NK-92 (cell line): Measurements from ENCODE around the gene RNF149.
"Not testable (repeated sequence)": the region's sequence is repeated elsewhere in the genome, so short reads cannot be mapped to it uniquely, and the experiment has no call there.

Experiments used
- DNase-seq: peaks from one replicate; lab custom pipeline; 2025; ENCODE audit not compliant: unreplicated experiment; lab: John Stamatoyannopoulos, UW

RNF149 gene

GRCh38 chr2:101263377-101263800 lies 45.1 kb downstream of the RNF149 start:
- no peak for DNase-seq

GRCh38 chr2:101262142-101262541 lies 46.4 kb downstream of the RNF149 start:
- no peak for DNase-seq

GRCh38 chr2:101258804-101259203 lies 49.7 kb downstream of the RNF149 start:
- DNase-seq = no peak

- no peak for DNase-seq
Observed at GRCh38 chr2:101256316-101256715, 52.2 kb downstream of the RNF149 start.

GRCh38 chr2:101255501-101255900 lies 53.0 kb downstream of the RNF149 start:
- DNase-seq = no peak

GRCh38 chr2:101253703-101254450 lies 54.6 kb downstream of the RNF149 start:
- no peak for DNase-seq

- peak; percentile 24 for DNase-seq
Observed at GRCh38 chr2:101253013-101253702, 55.3 kb downstream of the RNF149 start.

- peak; percentile 93 for DNase-seq
Observed at GRCh38 chr2:101252408-101253012, 56.0 kb downstream of the RNF149 start, which contains the start of gene CNOT11. Gene CNOT11 (plus strand): TSS chr2:101252886. CDS start chr2:101252965, 79 bp downstream.

GRCh38 chr2:101251844-101252407 lies 56.6 kb downstream of the RNF149 start:
- no peak for DNase-seq

- DNase-seq = not testable (repeated sequence)
Observed at GRCh38 chr2:101251246-101251781, 57.2 kb downstream of the RNF149 start.

GRCh38 chr2:101249826-101250225 lies 58.7 kb downstream of the RNF149 start:
- no peak for DNase-seq

GRCh38 chr2:101248756-101249155 lies 59.7 kb downstream of the RNF149 start:
- DNase-seq = not testable (repeated sequence)

GRCh38 chr2:101245468-101245867 lies 63.0 kb downstream of the RNF149 start:
- not testable (repeated sequence) for DNase-seq

- DNase-seq = not testable (repeated sequence)
Observed at GRCh38 chr2:101244899-101245298, 63.6 kb downstream of the RNF149 start.

GRCh38 chr2:101244373-101244772 lies 64.1 kb downstream of the RNF149 start:
- DNase-seq = not testable (repeated sequence)

- DNase-seq = no peak
Observed at GRCh38 chr2:101241158-101241557, 67.3 kb downstream of the RNF149 start.

GRCh38 chr2:101240694-101241093 lies 67.8 kb downstream of the RNF149 start:
- not testable (repeated sequence) for DNase-seq

GRCh38 chr2:101239760-101240118 lies 68.8 kb downstream of the RNF149 start:
- not testable (repeated sequence) for DNase-seq

GRCh38 chr2:101238930-101239759 lies 69.4 kb downstream of the RNF149 start:
- DNase-seq = no peak

- not testable (repeated sequence) for DNase-seq
Observed at GRCh38 chr2:101237944-101238343, 70.6 kb downstream of the RNF149 start.
